Smooth muscle cell (in vitro differentiated cells): ENCODE results near the gene ANKRD33. TPM values are rescaled to one million over a fixed set of nuclear protein-coding genes. Genes with fewer than 3 reads are reported as not detected.
"Not testable (repeated sequence)": the region's sequence is repeated elsewhere in the genome, so short reads cannot be mapped to it uniquely, and the experiment has no call there.

Experiments used
- DNase-seq: peaks from one replicate; lab custom pipeline; 2025; ENCODE audit not compliant: unreplicated experiment; lab: John Stamatoyannopoulos, UW
- H2AFZ ChIP-seq: fragments of 200-600 bp; sonication (generic); 2 replicates; pipeline ENCODE4 v1.6.0; 2016; ENCODE audit warnings: antibody characterized with exemption, low read depth, mild to moderate bottlenecking
- H3F3A ChIP-seq: fragments of 200-600 bp; sonication (generic); 2 replicates; pipeline ENCODE4 v1.6.0; 2017; ENCODE audit warnings: antibody characterized with exemption, low read depth
- H3K27ac ChIP-seq: fragments of 200-600 bp; sonication (generic); 2 replicates; pipeline ENCODE4 v1.5.1; 2016; ENCODE audit warnings: low read depth, mild to moderate bottlenecking
- H3K27me3 ChIP-seq: fragments of 200-600 bp; sonication (generic); 2 replicates; pipeline ENCODE4 v1.6.1; 2016; ENCODE audit warnings: low read depth, mild to moderate bottlenecking
- H3K36me3 ChIP-seq: fragments of 200-600 bp; sonication (generic); 2 replicates; pipeline ENCODE4 v1.5.1; 2016; ENCODE audit warnings: low read depth
- H3K4me1 ChIP-seq: fragments of 200-600 bp; sonication (generic); 2 replicates; pipeline ENCODE4 v1.5.1; 2016; ENCODE audit warnings: low read depth
- H3K4me2 ChIP-seq: fragments of 200-600 bp; sonication (generic); 2 replicates; pipeline ENCODE4 v1.6.0; 2016; ENCODE audit warnings: mild to moderate bottlenecking
- H3K4me3 ChIP-seq: fragments of 200-600 bp; sonication (generic); 2 replicates; pipeline ENCODE4 v1.5.1; 2016; ENCODE audit warnings: mild to moderate bottlenecking
- H3K79me2 ChIP-seq: fragments of 200-600 bp; sonication (generic); 2 replicates; pipeline ENCODE4 v1.6.0; 2016; ENCODE audit warnings: low read depth, mild to moderate bottlenecking
- H3K9ac ChIP-seq: fragments of 200-600 bp; sonication (generic); 2 replicates; pipeline ENCODE4 v1.6.0; 2016; ENCODE audit warnings: low read depth
- H3K9me3 ChIP-seq: fragments of 200-600 bp; sonication (generic); replicated peaks from 2 replicates; pipeline ENCODE4 v1.5.1; 2016; ENCODE audit warnings: low read depth
- H4K20me1 ChIP-seq: fragments of 200-600 bp; sonication (generic); 2 replicates; pipeline ENCODE4 v1.6.0; 2016; ENCODE audit warnings: low read depth
- WGBS: methylation state at CpG from one replicate; pipeline ENCODE4 v1.1.7; 2016; ENCODE audit warnings: low lambda C conversion rate; 5-methylcytosine and 5-hydroxymethylcytosine counted together
- polyA plus RNA-seq: library from polyadenylated mRNA; unstranded; fragments of >200 nt; fragmentation: Nextera tagmentation; extraction: Ambion mirVana; gene quantifications from 2 replicates; pipeline ENCODE4 v1.2.1, GENCODE V29; 2016
- total RNA-seq: library from RNA; depleted of rRNA; stranded (reverse); fragments of >200 nt; gene quantifications from 2 replicates; pipeline ENCODE4 v1.2.3, GENCODE V29; 2014
- TF ChIP-seq, protein P1 (sequence below): fragments of 200-600 bp; sonication (generic); IDR thresholded peaks from 2 replicates; pipeline ENCODE4 v1.5.1; 2017; ENCODE audit warnings: borderline replicate concordance, mild to moderate bottlenecking, antibody characterized with exemption; ENCODE audit not compliant: insufficient read depth, poor library complexity, severe bottlenecking

The ANKRD33 gene
- total and polyA plus RNA-seq, 2 experiments from 2014 or later = 1.3 TPM; not detected in 1

GRCh38 chr12:51879102-51879501 lies 8.8 kb upstream of the ANKRD33 start:
- Histone ChIP-seq H3K79me2 (no peaks in the 10 kb centered on the region), H4K20me1 (no peaks in the 10 kb centered on the region), H3K4me2 (no peak overlapping the region), H3K27me3 (no peaks in the 10 kb centered on the region), H2AFZ (no peak overlapping the region), H3K9me3 (no peaks in the 10 kb centered on the region), H3K4me1 (peaks cover 3% of the 10 kb centered on the region), H3K9ac (no peak overlapping the region), H3K27ac (no peak overlapping the region), H3K36me3 (no peaks in the 10 kb centered on the region), H3F3A (no peaks in the 10 kb centered on the region), H3K4me3 (no peak overlapping the region)
- 85% methylated on average over 3 of the region's 3 CpGs for WGBS
- no peak for DNase-seq
- TF ChIP-seq, protein P1, sequence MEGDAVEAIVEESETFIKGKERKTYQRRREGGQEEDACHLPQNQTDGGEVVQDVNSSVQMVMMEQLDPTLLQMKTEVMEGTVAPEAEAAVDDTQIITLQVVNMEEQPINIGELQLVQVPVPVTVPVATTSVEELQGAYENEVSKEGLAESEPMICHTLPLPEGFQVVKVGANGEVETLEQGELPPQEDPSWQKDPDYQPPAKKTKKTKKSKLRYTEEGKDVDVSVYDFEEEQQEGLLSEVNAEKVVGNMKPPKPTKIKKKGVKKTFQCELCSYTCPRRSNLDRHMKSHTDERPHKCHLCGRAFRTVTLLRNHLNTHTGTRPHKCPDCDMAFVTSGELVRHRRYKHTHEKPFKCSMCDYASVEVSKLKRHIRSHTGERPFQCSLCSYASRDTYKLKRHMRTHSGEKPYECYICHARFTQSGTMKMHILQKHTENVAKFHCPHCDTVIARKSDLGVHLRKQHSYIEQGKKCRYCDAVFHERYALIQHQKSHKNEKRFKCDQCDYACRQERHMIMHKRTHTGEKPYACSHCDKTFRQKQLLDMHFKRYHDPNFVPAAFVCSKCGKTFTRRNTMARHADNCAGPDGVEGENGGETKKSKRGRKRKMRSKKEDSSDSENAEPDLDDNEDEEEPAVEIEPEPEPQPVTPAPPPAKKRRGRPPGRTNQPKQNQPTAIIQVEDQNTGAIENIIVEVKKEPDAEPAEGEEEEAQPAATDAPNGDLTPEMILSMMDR = no peak

- no peaks in the 10 kb centered on the region for H3K9me3 ChIP-seq
- TF ChIP-seq, protein P1 = no peak
- no peak overlapping the region for H2AFZ ChIP-seq
- H3K4me2 ChIP-seq = no peak overlapping the region
- H3K36me3 ChIP-seq = no peaks in the 10 kb centered on the region
- H3K9ac ChIP-seq = no peak overlapping the region
- no peaks in the 10 kb centered on the region for H4K20me1 ChIP-seq
- no peak overlapping the region for H3K4me3 ChIP-seq
- no peak for DNase-seq
- H3K27ac ChIP-seq = no peak overlapping the region
- H3K27me3 ChIP-seq = no peaks in the 10 kb centered on the region
- peaks cover 7% of the 10 kb centered on the region for H3F3A ChIP-seq
- H3K79me2 ChIP-seq = no peaks in the 10 kb centered on the region
- 96% methylated on average over 1 of the region's 1 CpG for WGBS
- H3K4me1 ChIP-seq = no peaks in the 10 kb centered on the region
Measured at GRCh38 chr12:51883295-51883694, 4.6 kb upstream of the ANKRD33 start.

DNA sequence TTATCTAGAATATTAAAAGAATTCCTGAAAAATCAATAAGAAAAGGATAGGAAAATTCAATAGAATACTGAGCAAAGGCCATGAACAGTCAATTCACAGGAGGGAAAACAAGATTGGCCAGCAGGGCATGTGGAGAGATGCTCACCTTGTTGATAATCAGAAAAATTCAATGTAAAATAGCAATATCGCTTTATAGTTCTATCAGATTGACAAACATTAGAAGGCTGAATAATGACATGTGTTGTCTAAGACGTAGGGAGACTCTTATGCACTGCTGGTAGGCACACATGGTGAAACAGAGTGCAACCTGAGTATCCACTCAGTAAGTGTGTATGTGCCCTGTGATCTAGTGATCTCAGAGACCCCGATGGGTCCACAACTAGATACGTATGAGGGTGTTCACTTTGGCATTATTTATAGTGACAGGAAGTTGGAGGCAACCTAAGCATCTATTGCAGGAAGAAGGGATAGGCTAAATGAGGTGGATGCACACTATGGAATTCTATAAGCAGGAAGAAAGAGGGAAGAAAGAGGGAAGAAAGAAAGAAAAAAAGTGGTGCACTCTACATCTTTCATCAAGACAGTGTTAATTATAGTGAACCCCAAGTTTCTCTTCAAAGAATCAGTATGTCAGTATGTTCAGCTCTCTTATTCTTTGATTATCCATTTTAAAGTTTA lies 3.8 kb upstream of the ANKRD33 start:
- no peak overlapping the region for H3K27ac ChIP-seq
- H3K4me3 ChIP-seq = no peak overlapping the region
- DNase-seq = no peak
- no peak overlapping the region for H2AFZ ChIP-seq
- WGBS = 87% methylated on average over 4 of the region's 4 CpGs
- no peaks in the 10 kb centered on the region for H3K36me3 ChIP-seq
- TF ChIP-seq, protein P1 = no peak
- H3K9me3 ChIP-seq = no peaks in the 10 kb centered on the region
- no peaks in the 10 kb centered on the region for H3K27me3 ChIP-seq
- H3K4me1 ChIP-seq = no peaks in the 10 kb centered on the region
- H3K4me2 ChIP-seq = no peak overlapping the region
- H3K79me2 ChIP-seq = no peaks in the 10 kb centered on the region
- peaks cover 7% of the 10 kb centered on the region for H3F3A ChIP-seq
- H4K20me1 ChIP-seq = no peaks in the 10 kb centered on the region
- no peak overlapping the region for H3K9ac ChIP-seq

GRCh38 chr12:51884676-51885229 lies 3.1 kb upstream of the ANKRD33 start:
- no peak for DNase-seq
- Histone ChIP-seq H3K9ac (no peak overlapping the region), H2AFZ (no peak overlapping the region), H3F3A (peaks cover 7% of the 10 kb centered on the region), H3K36me3 (no peaks in the 10 kb centered on the region), H3K79me2 (no peaks in the 10 kb centered on the region), H3K27me3 (no peaks in the 10 kb centered on the region), H3K4me3 (no peak overlapping the region), H3K4me1 (no peaks in the 10 kb centered on the region), H4K20me1 (no peaks in the 10 kb centered on the region), H3K27ac (no peak overlapping the region), H3K4me2 (no peak overlapping the region), H3K9me3 (no peaks in the 10 kb centered on the region)
- TF ChIP-seq, protein P1 = no peak
- WGBS = 78% methylated on average over 11 of the region's 11 CpGs

DNA sequence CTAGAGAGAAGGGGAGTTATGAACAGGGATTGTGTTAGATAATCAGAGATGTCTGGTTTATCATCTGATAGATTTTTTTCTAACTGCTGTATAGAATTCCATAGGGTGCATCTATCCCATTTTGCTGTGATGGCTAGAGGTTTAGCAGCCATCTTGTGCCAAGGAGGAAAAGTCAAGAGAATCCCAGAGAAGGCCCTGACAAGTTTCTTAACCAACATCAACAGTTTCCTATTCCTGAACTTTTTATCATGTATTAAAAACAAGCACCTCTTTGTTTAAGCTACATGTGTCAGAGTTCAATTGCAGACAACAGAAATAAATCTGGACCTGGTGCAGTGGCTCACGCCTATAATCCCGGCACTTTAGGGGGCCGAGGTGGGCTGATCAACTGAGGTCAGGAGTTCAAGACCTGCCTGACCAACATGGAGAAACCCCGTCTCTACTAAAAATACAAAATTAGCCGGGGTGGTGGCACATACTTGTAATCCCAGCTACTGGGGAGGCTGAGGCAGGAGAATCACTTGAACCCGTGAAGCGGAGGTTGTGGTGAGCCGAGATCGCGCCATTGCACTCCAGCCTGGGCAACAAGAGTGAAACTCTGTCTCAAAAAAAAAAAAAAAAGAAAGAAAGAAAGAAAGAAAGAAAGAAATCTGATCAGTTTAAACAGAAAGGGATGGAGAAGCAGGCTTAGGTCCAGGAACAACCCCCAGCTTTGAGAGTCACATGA lies 2.4 kb upstream of the ANKRD33 start:
- H3K79me2 ChIP-seq, H3K4me3 ChIP-seq, H3K4me2 ChIP-seq, H3F3A ChIP-seq, DNase-seq, H3K36me3 ChIP-seq, H2AFZ ChIP-seq, H3K9ac ChIP-seq, H4K20me1 ChIP-seq, H3K27me3 ChIP-seq, H3K9me3 ChIP-seq, H3K27ac ChIP-seq, H3K4me1 ChIP-seq: not testable (repeated sequence)
- 100% methylated on average over 10 of the region's 10 CpGs for WGBS
